ENCODE data around the gene ST3GAL2.

- TF ChIP-seq POLR2A (IDR thresholded peaks at IDR 0.05; ENCODE audit: low read depth, low read length) (no peak), POLR2AphosphoS5 (IDR thresholded peaks at IDR 0.05; ENCODE audit: low read depth, low read length) (no peak), TAF1 (IDR thresholded peaks at IDR 0.05; ENCODE audit: low read depth, low read length) (no peak), SPI1 (IDR thresholded peaks at IDR 0.05; ENCODE audit: low read depth, low read length) (no peak), POU2F2 (IDR thresholded peaks at IDR 0.05; ENCODE audit: low read depth, low read length) (no peak)
Measured at GRCh38 chr16:70359552-70359951, 79.3 kb downstream of the ST3GAL2 start.
